Body of pancreas (tissue), 4 donors: ENCODE measurements around the gene CLPX. TPM values are rescaled to one million over a fixed set of nuclear protein-coding genes. Genes with fewer than 3 reads are reported as not detected.

Source experiments
- ATAC-seq: fragments of 150-250 bp; one replicate; pipeline ENCODE4 v1.9.1; 2016
- DNase-seq, 4 donors: peaks; one replicate each; pipeline ENCODE4 v3.0.0-alpha.2; 2019
- H3K27ac ChIP-seq, 4 donors: fragments of 200-600 bp; sonication (generic); 1 replicate in 3 of 4; 2 replicates in 1 of 4; pipeline versions ENCODE4 v1.5.1 to v1.6.1; 2016 to 2019; ENCODE audit warnings: mild to moderate bottlenecking in 1 of 4, mixed read lengths in 1 of 4, moderate library complexity in 1 of 4
- H3K27me3 ChIP-seq, 2 donors: fragments of 200-600 bp; sonication (generic); one replicate each; pipeline ENCODE4 v1.6.0; 2016; ENCODE audit warnings: mild to moderate bottlenecking in 1 of 2
- H3K36me3 ChIP-seq, 2 donors: fragments of 200-600 bp; sonication (generic); replicated peaks in 1 of 2; 2 replicates each; pipeline ENCODE4 v1.5.1; 2016; ENCODE audit warnings: low read depth in 2 of 2; ENCODE audit not compliant: insufficient read depth in 1 of 2
- H3K4me1 ChIP-seq: fragments of 200-600 bp; sonication (generic); one replicate; pipeline ENCODE4 v1.6.0; 2016
- H3K4me3 ChIP-seq, 2 donors: fragments of 200-600 bp; sonication (generic); 1 replicate in 1 of 2; 2 replicates in 1 of 2; pipeline ENCODE4 v1.5.1; 2016 to 2019
- H3K9me3 ChIP-seq, 3 donors: fragments of 200-600 bp; sonication (generic); 1 replicate in 2 of 3; 2 replicates in 1 of 3; pipeline ENCODE4 v1.5.1; 2016
- POLR2A ChIP-seq, 3 donors: fragments of 450-650 bp; IDR thresholded peaks; one replicate each; pipeline ENCODE4 v1.6.1; 2016; ENCODE audit warnings: antibody characterized with exemption in 3 of 3, mild to moderate bottlenecking in 2 of 3
- WGBS, 2 donors: methylation state at CpG; one replicate each; pipeline ENCODE4 v1.1.5; 2017; 5-methylcytosine and 5-hydroxymethylcytosine counted together
- intact Hi-C: fragments of 100-400 bp; cut with DNase I; formaldehyde crosslinking; loops from one replicate; pipeline ENCODE4 v1.15.1; 2023
- small RNA-seq: library from RNA; depleted of rRNA; stranded (forward); fragments of <200 nt; gene quantifications from one replicate; pipeline ENCODE3, GENCODE V24; 2016
- total RNA-seq, 2 donors: library from RNA; depleted of rRNA; stranded (reverse); fragments of >200 nt; gene quantifications; one replicate each; pipeline ENCODE4 v1.1.0, GENCODE V29; 2016
- TF ChIP-seq, protein P1 (sequence below), 7 experiments: fragments of 450-650 bp in 4 of 7; fragments of 200-600 bp in 3 of 7; sonication (generic) in 3 of 7; IDR thresholded peaks; one replicate each; pipeline ENCODE4 v1.5.1; 2016 to 2019; ENCODE audit warnings: antibody characterized with exemption in 7 of 7

The CLPX gene
- total RNA-seq, 2 donors from 2014 or later, result 16.2 to 19.2 TPM

DNA sequence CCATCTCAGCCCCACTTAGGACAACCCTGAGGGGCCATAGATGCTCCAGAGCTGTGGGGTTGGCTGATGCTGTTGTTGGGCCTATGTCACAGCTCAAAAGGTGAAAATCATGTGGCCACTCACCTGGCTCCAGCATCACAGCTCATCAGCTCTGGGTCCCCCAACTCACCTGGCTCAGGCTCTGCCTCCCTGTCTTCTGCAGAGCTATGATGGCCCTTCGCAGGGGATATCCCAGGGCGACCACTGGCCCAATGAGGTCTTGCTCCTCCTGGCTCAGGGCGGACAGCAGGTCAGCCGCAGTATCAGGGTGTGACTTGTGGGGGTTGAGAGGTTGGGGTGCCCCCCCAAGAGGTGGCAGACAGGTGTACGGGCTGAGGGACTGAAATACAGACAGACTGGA lies 85.8 kb downstream of the CLPX start:
- intact Hi-C loops, result no loop called here
- H3K4me3 ChIP-seq, result no peak overlapping the region
- no peaks in the 10 kb centered on the region for H3K4me1 ChIP-seq
- no peaks in the 10 kb centered on the region for H3K9me3 ChIP-seq
- DNase-seq, result no peak
- H3K27me3 ChIP-seq, result no peaks in the 10 kb centered on the region
- ATAC-seq, result no peak
- no peak overlapping the region for H3K27ac ChIP-seq
- WGBS, 2 donors, result 93% methylated on average over 5 of the region's 5 CpGs; no CpG with 5 or more reads in 1 of the 2 donors
- peaks cover 4 to 6% of the 10 kb centered on the region in 2 donors for H3K36me3 ChIP-seq
- TF ChIP-seq POLR2A (IDR thresholded peaks at IDR 0.05), result no peak
- TF ChIP-seq, protein P1, sequence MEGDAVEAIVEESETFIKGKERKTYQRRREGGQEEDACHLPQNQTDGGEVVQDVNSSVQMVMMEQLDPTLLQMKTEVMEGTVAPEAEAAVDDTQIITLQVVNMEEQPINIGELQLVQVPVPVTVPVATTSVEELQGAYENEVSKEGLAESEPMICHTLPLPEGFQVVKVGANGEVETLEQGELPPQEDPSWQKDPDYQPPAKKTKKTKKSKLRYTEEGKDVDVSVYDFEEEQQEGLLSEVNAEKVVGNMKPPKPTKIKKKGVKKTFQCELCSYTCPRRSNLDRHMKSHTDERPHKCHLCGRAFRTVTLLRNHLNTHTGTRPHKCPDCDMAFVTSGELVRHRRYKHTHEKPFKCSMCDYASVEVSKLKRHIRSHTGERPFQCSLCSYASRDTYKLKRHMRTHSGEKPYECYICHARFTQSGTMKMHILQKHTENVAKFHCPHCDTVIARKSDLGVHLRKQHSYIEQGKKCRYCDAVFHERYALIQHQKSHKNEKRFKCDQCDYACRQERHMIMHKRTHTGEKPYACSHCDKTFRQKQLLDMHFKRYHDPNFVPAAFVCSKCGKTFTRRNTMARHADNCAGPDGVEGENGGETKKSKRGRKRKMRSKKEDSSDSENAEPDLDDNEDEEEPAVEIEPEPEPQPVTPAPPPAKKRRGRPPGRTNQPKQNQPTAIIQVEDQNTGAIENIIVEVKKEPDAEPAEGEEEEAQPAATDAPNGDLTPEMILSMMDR (IDR thresholded peaks at IDR 0.05), result no peak

Small RNAs within 50 kb of the gene (small RNA-seq; reads per million reads assigned to genes)
- not detected for gene AC013553.1
- gene AC068213.1, result not detected
- gene RNU6-686P, result not detected

Other genes starting within 250 kb of the CLPX start
- 10 to 100 TPM; 33.0 to 46.4 TPM for gene SPG21, start 195.4 kb downstream of the CLPX start, total RNA-seq
- gene MTFMT, start 155.7 kb downstream of the CLPX start, total RNA-seq, result 10 to 100 TPM; 10.1 to 22.1 TPM
- gene SLC51B, start 140.0 kb downstream of the CLPX start, total RNA-seq, result not detected
- gene RASL12, start 117.4 kb downstream of the CLPX start, total RNA-seq, result 1 to 10 TPM; 3.1 to 4.6 TPM
- gene KBTBD13, start 108.6 kb downstream of the CLPX start, total RNA-seq, result not detected
- 1 to 10 TPM; 3.4 to 4.6 TPM for gene UBAP1L, start 70.1 kb downstream of the CLPX start, total RNA-seq
- gene PDCD7, start 51.5 kb downstream of the CLPX start, total RNA-seq, result 10 to 100 TPM; 18.2 to 35.6 TPM
- 10 to 100 TPM in 1 of 2 donors, 1 to 10 TPM in 1; 4.4 to 18.8 TPM for gene CILP, start 26.1 kb upstream of the CLPX start, total RNA-seq
- gene PARP16, start 101.5 kb upstream of the CLPX start, total RNA-seq, result 10 to 100 TPM in 1 of 2 donors, 1 to 10 TPM in 1; 5.2 to 17.5 TPM
- gene RNU5A-1, start 110.7 kb upstream of the CLPX start, total RNA-seq, result not detected
- not detected for gene RNU5B-1, start 119.3 kb upstream of the CLPX start, total RNA-seq
- not detected for gene IGDCC3, start 192.7 kb upstream of the CLPX start, total RNA-seq
- gene IGDCC4, start 237.6 kb upstream of the CLPX start, total RNA-seq, result 1 to 10 TPM in 1 of 2 donors, under 1 TPM in 1; 0.26 to 2.6 TPM